Measurements from ENCODE around the gene INPP4B. TPM values are rescaled to one million over a fixed set of nuclear protein-coding genes. Genes with fewer than 3 reads are reported as not detected.
"Not testable (repeated sequence)": the region's sequence is repeated elsewhere in the genome, so short reads cannot be mapped to it uniquely, and the experiment has no call there.

The INPP4B gene
- total and polyA plus RNA-seq, 2 of the 4 experiments (the other 2 are of a cell fraction), result 1.8 to 14.0 TPM

GRCh38 chr4:142809559-142809958 lies 36.5 kb downstream of the INPP4B start:
- no peak overlapping the region for H2AK5ac ChIP-seq (ENCODE audit: low read depth, low read length)
- peak; percentile 42 for DNase-seq
- intact Hi-C loops (cut with micrococcal nuclease), result no loop called here

GRCh38 chr4:142803879-142804278 lies 42.2 kb downstream of the INPP4B start:
- H3K4me3 ChIP-seq (ENCODE audit: insufficient read depth, low read depth, low read length); DNase-seq; H2AFZ ChIP-seq (replicated peaks; ENCODE audit: low read length, poor library complexity); H3K4me2 ChIP-seq (ENCODE audit: low read depth, low read length); H4K5ac ChIP-seq (ENCODE audit: low read depth, low read length); H4K91ac ChIP-seq (ENCODE audit: insufficient read depth, low read depth, low read length); H3K27me3 ChIP-seq (ENCODE audit: control insufficient read depth, insufficient read depth, low read length); H2BK20ac ChIP-seq (ENCODE audit: low read depth, low read length); H2BK5ac ChIP-seq (ENCODE audit: low read depth, low read length, poor library complexity, severe bottlenecking); H2AK9ac ChIP-seq (replicated peaks; ENCODE audit: low read depth, low read length, poor library complexity); H3K9me3 ChIP-seq (ENCODE audit: control insufficient read depth, insufficient read depth, low read length); H4K20me1 ChIP-seq (ENCODE audit: insufficient read depth, low read length); BruUV-seq (replicated peaks); H3K79me1 ChIP-seq (ENCODE audit: low read depth in 1 of 2, low read length in 2 of 2); H2BK120ac ChIP-seq (ENCODE audit: low read depth, low read length); H3K56ac ChIP-seq (ENCODE audit: extremely low read depth, insufficient read depth, low read length); CTCF ChIA-PET; H3K9ac ChIP-seq (ENCODE audit: low read depth, low read length); H3K18ac ChIP-seq (ENCODE audit: low read depth, low read length); H3K23ac ChIP-seq (ENCODE audit: low read depth, low read length); H4K8ac ChIP-seq (ENCODE audit: low read depth in 2 of 2, low read length in 2 of 2); H3K36me3 ChIP-seq (ENCODE audit: control insufficient read depth, insufficient read depth, low read length); H2AK5ac ChIP-seq (ENCODE audit: low read depth, low read length); H3K4me1 ChIP-seq (ENCODE audit: control insufficient read depth, insufficient read depth, low read length); POLR2A ChIA-PET (ENCODE audit: unreplicated experiment); H2BK15ac ChIP-seq (ENCODE audit: low read depth, low read length); in situ Hi-C loops (cut with MboI; ENCODE audit: low sequenced_read_pairs); H3K9me1 ChIP-seq (ENCODE audit: insufficient read depth, low read length); dilution Hi-C loops (cut with HindIII; ENCODE audit: low sequenced_read_pairs, unreplicated experiment); H3K27ac ChIP-seq (ENCODE audit: insufficient read depth, low read length); intact Hi-C loops (cut with micrococcal nuclease); H3K4ac ChIP-seq (ENCODE audit: low read depth, low read length); ATAC-seq (ENCODE audit: low read depth); H3K14ac ChIP-seq (replicated peaks; ENCODE audit: low read depth, low read length): not testable (repeated sequence)
- no CpG with 5 or more reads among the region's 5 CpGs for WGBS, 2 experiments (ENCODE audit: extremely low coverage in 2 of 2, insufficient read length in 1 of 2)

More at GRCh38 chr4:142809559-142809958, 36.5 kb downstream of the INPP4B start:
- no TSS peak for BruUV-seq (replicated peaks)
- in situ Hi-C loops (cut with MboI; ENCODE audit: low sequenced_read_pairs), result no loop called here
- H4K91ac ChIP-seq (ENCODE audit: insufficient read depth, low read depth, low read length), result no peak overlapping the region
- no peak overlapping the region for H2BK20ac ChIP-seq (ENCODE audit: low read depth, low read length)
- no peak overlapping the region for H3K4ac ChIP-seq (ENCODE audit: low read depth, low read length)
- no peaks in the 10 kb centered on the region for H3K36me3 ChIP-seq (ENCODE audit: control insufficient read depth, insufficient read depth, low read length)
- H3K27me3 ChIP-seq (ENCODE audit: control insufficient read depth, insufficient read depth, low read length), result no peaks in the 10 kb centered on the region
- no peak overlapping the region for H3K18ac ChIP-seq (ENCODE audit: low read depth, low read length)
- no peak overlapping the region for H4K8ac ChIP-seq (ENCODE audit: low read depth in 2 of 2, low read length in 2 of 2)
- H3K9me3 ChIP-seq (ENCODE audit: control insufficient read depth, insufficient read depth, low read length), result no peaks in the 10 kb centered on the region
- no peak overlapping the region for H3K9ac ChIP-seq (ENCODE audit: low read depth, low read length)
- no peak overlapping the region for H3K14ac ChIP-seq (replicated peaks; ENCODE audit: low read depth, low read length)
- no peak overlapping the region for H3K4me3 ChIP-seq (ENCODE audit: insufficient read depth, low read depth, low read length)
- no peak overlapping the region for H2BK5ac ChIP-seq (ENCODE audit: low read depth, low read length, poor library complexity, severe bottlenecking)
- H4K20me1 ChIP-seq (ENCODE audit: insufficient read depth, low read length), result no peaks in the 10 kb centered on the region
- H3K56ac ChIP-seq (ENCODE audit: extremely low read depth, insufficient read depth, low read length), result no peak overlapping the region
- no peak overlapping the region for H3K27ac ChIP-seq (ENCODE audit: insufficient read depth, low read length)
- no peak overlapping the region for H4K5ac ChIP-seq (ENCODE audit: low read depth, low read length)
- H2AFZ ChIP-seq (replicated peaks; ENCODE audit: low read length, poor library complexity), result no peak overlapping the region
- dilution Hi-C loops (cut with HindIII; ENCODE audit: low sequenced_read_pairs, unreplicated experiment), result no loop called here
- H3K4me2 ChIP-seq (ENCODE audit: low read depth, low read length), result no peak overlapping the region
- ChIA-PET POLR2A (ENCODE audit: unreplicated experiment) (interaction anchor here (0.7 kb wide), 1 partner anchor 769 kb away, joined by 6 read pairs; no protein-coding TSS in a partner anchor), CTCF (no interaction called here)
- H3K4me1 ChIP-seq (ENCODE audit: control insufficient read depth, insufficient read depth, low read length), result no peaks in the 10 kb centered on the region
- 17% methylated on average over 1 of the region's 2 CpGs; no CpG with 5 or more reads in 1 of the 2 experiments for WGBS, 2 experiments (ENCODE audit: extremely low coverage in 2 of 2, insufficient read length in 1 of 2)
- no peak overlapping the region for H2BK120ac ChIP-seq (ENCODE audit: low read depth, low read length)
- no peak overlapping the region for H3K23ac ChIP-seq (ENCODE audit: low read depth, low read length)
- no peaks in the 10 kb centered on the region for H3K9me1 ChIP-seq (ENCODE audit: insufficient read depth, low read length)
- TF ChIP-seq MXI1 (IDR thresholded peaks at IDR 0.05; ENCODE audit: borderline replicate concordance, low read depth, low read length) (no peak), MAFK (IDR thresholded peaks at IDR 0.05; ENCODE audit: low read depth, low read length) (peak; percentile 90)
- H2AK9ac ChIP-seq (replicated peaks; ENCODE audit: low read depth, low read length, poor library complexity), result no peak overlapping the region
- no peaks in the 10 kb centered on the region for H3K79me1 ChIP-seq (ENCODE audit: low read depth in 1 of 2, low read length in 2 of 2)
- H2BK15ac ChIP-seq (ENCODE audit: low read depth, low read length), result no peak overlapping the region
- no peak; the same call in 1 of the 2 replicates for ATAC-seq (ENCODE audit: low read depth)
